GM12878 (cell line): ENCODE results near the gene NMNAT3. TPM values are rescaled to one million over a fixed set of nuclear protein-coding genes. Genes with fewer than 3 reads are reported as not detected.

Experiments used
- ATAC-seq: fragments of 200-7000 bp; cut with Tn5 transposase; 3 replicates; pipeline ENCODE4 v1.9.1; 2020; ENCODE audit warnings: mild to moderate bottlenecking, moderate library complexity
- BruUV-seq: library from RNA; stranded (reverse); fragments of 400-500 nt; replicated peaks from 2 replicates; lab custom pipeline; 2021; lab: Mats Ljungman, UMichigan
- CTCF ChIA-PET: fragments of 300-600 bp; sonication (Branson Sonifier 250); formaldehyde crosslinking; extraction: SDS; loops from one replicate; lab custom pipeline; 2021; ENCODE audit warnings: inconsistent platforms; lab: Yijun Ruan, JAX
- POLR2A ChIA-PET: fragments of 350-600 bp; formaldehyde crosslinking; extraction: SDS; loops from one replicate; lab custom pipeline; 2021; ENCODE audit warnings: inconsistent platforms; lab: Charles Lee
- RAD21 ChIA-PET: fragments of 300-600 bp; sonication (Branson Sonifier 250); formaldehyde crosslinking; loops from one replicate; lab custom pipeline; 2023; ENCODE audit warnings: antibody characterized with exemption; ENCODE audit not compliant: unreplicated experiment; lab: Charles Lee
- SMC1A ChIA-PET: fragments of 300-600 bp; sonication (Branson Sonifier 250); formaldehyde crosslinking; loops from one replicate; lab custom pipeline; 2023; ENCODE audit not compliant: unreplicated experiment, uncharacterized antibody; lab: Charles Lee
- DNase-seq: peaks from one replicate; pipeline ENCODE4 v3.0.0-alpha.2; 2011; ENCODE audit warnings: low read depth, low spot score
- FAIRE-seq: peaks from 3 replicates; lab custom pipeline; 2011; peaks lifted over from hg19 to GRCh38; lab: Jason Lieb, UNC
- H2AFZ ChIP-seq: 2 replicates; pipeline ENCODE4 v1.6.0; 2011; ENCODE audit warnings: low read depth, low read length, control low read depth; ENCODE audit not compliant: control insufficient read depth
- H3K27ac ChIP-seq: 2 replicates; pipeline ENCODE4 v1.5.1; 2011; ENCODE audit warnings: control low read depth; ENCODE audit not compliant: control insufficient read depth, insufficient read depth
- H3K27me3 ChIP-seq, 2 experiments: replicated peaks in 1 of 2; 2 replicates each; pipeline versions ENCODE4 v1.6.0 to v1.6.1; 2011; ENCODE audit warnings: low read length in 1 of 2; ENCODE audit not compliant: control insufficient read depth in 2 of 2, insufficient read depth in 2 of 2
- H3K36me3 ChIP-seq, 2 experiments: 2 replicates each; pipeline ENCODE4 v1.5.1; 2011; ENCODE audit warnings: low read length in 1 of 2; ENCODE audit not compliant: control insufficient read depth in 2 of 2, insufficient read depth in 2 of 2
- H3K4me1 ChIP-seq: 2 replicates; pipeline ENCODE4 v1.6.1; 2011; ENCODE audit warnings: mild to moderate bottlenecking, low read length, moderate library complexity, mixed read lengths; ENCODE audit not compliant: control insufficient read depth, insufficient read depth
- H3K4me2 ChIP-seq: 2 replicates; pipeline ENCODE4 v1.6.0; 2011; ENCODE audit warnings: control low read depth; ENCODE audit not compliant: control insufficient read depth, insufficient read depth
- H3K4me3 ChIP-seq: fragments of 200-600 bp; sonication (generic); 2 replicates; pipeline ENCODE4 v1.5.1; 2016
- H3K79me2 ChIP-seq: 2 replicates; pipeline ENCODE4 v1.6.0; 2011; ENCODE audit warnings: low read length; ENCODE audit not compliant: control insufficient read depth, insufficient read depth
- H3K9ac ChIP-seq: 2 replicates; pipeline ENCODE4 v1.8.0; 2011; ENCODE audit warnings: low read length, control low read depth, mixed read lengths; ENCODE audit not compliant: control insufficient read depth, insufficient read depth
- H3K9me3 ChIP-seq: replicated peaks from 3 replicates; pipeline ENCODE4 v1.5.1; 2011; ENCODE audit warnings: mild to moderate bottlenecking, low read length; ENCODE audit not compliant: control insufficient read depth, insufficient read depth
- H4K20me1 ChIP-seq: 2 replicates; pipeline ENCODE4 v1.6.0; 2011; ENCODE audit not compliant: control insufficient read depth, insufficient read depth
- BRCA1 ChIP-seq: IDR thresholded peaks from 2 replicates; pipeline ENCODE4 v1.6.1; 2011; ENCODE audit warnings: low read depth, low read length, improper control_type of control experiment
- CHD1 ChIP-seq: IDR thresholded peaks from 2 replicates; pipeline ENCODE4 v1.6.1; 2012; ENCODE audit warnings: low read depth, low read length, improper control_type of control experiment
- HSF1 ChIP-seq: fragments of 150-350 bp; IDR thresholded peaks from 2 replicates; pipeline ENCODE4 v1.6.1; 2014; ENCODE audit warnings: mild to moderate bottlenecking, low read depth, low read length
- IKZF1 ChIP-seq: fragments of 450-650 bp; conservative IDR thresholded peaks from 2 replicates; pipeline ENCODE4 v1.6.1; 2017; ENCODE audit warnings: antibody characterized with exemption, mild to moderate bottlenecking
- KAT2A ChIP-seq: conservative IDR thresholded peaks from 2 replicates; pipeline ENCODE4 v1.6.1; 2011; ENCODE audit warnings: low read depth, low read length; ENCODE audit not compliant: control insufficient read depth
- MAX ChIP-seq: IDR thresholded peaks from 2 replicates; pipeline ENCODE4 v1.6.1; 2012; ENCODE audit warnings: low read depth, low read length, improper control_type of control experiment
- MEF2B ChIP-seq: fragments of 450-650 bp; IDR thresholded peaks from 2 replicates; pipeline ENCODE4 v1.6.1; 2018; ENCODE audit warnings: mild to moderate bottlenecking, moderate library complexity; ENCODE audit not compliant: partially characterized antibody, poor library complexity, severe bottlenecking
- MLLT1 ChIP-seq: fragments of 450-650 bp; IDR thresholded peaks from 2 replicates; pipeline ENCODE4 v1.6.1; 2016; ENCODE audit warnings: mild to moderate bottlenecking
- NR2C1 ChIP-seq: fragments of 450-650 bp; IDR thresholded peaks from 2 replicates; pipeline ENCODE4 v1.6.1; 2017; ENCODE audit warnings: antibody characterized with exemption, mild to moderate bottlenecking, moderate library complexity
- NR2C2 ChIP-seq: IDR thresholded peaks from 2 replicates; pipeline ENCODE4 v1.6.1; 2011; ENCODE audit warnings: borderline replicate concordance, low read depth; ENCODE audit not compliant: control insufficient read depth, insufficient read length
- PAX5 ChIP-seq: IDR thresholded peaks from 2 replicates; pipeline ENCODE4 v1.6.1; 2011; ENCODE audit warnings: low read depth, low read length, borderline replicate concordance
- RELA ChIP-seq: fragments of 450-650 bp; IDR thresholded peaks from 2 replicates; pipeline ENCODE4 v1.8.0; 2014; ENCODE audit warnings: borderline replicate concordance; ENCODE audit not compliant: partially characterized antibody
- RFX5 ChIP-seq: IDR thresholded peaks from 2 replicates; pipeline ENCODE4 v1.6.1; 2011; ENCODE audit warnings: low read depth, low read length, improper control_type of control experiment
- ZBED1 ChIP-seq: IDR thresholded peaks from 2 replicates; pipeline ENCODE4 v1.6.1; 2016; ENCODE audit warnings: borderline replicate concordance
- WGBS: methylation state at CpG from one replicate; pipeline ENCODE4 v1.1.6; 2016; ENCODE audit warnings: low lambda C conversion rate; ENCODE audit not compliant: insufficient replicate concordance, insufficient coverage; ENCODE audit errors: missing lambda C conversion rate; 5-methylcytosine and 5-hydroxymethylcytosine counted together
- in situ Hi-C: fragments of 300-500 bp; cut with MboI; formaldehyde crosslinking; loops from 9 replicates; pipeline ENCODE4 v1.14.3; 2018; ENCODE audit warnings: mixed read lengths
- intact Hi-C: fragments of 100-400 bp; cut with micrococcal nuclease; formaldehyde crosslinking; loops from one replicate; pipeline ENCODE4 v1.14.2; 2022; ENCODE audit not compliant: unreplicated experiment
- polyA plus RNA-seq, 11 experiments: library from polyadenylated mRNA; depleted of rRNA in 4 of 11; unstranded in 6 of 11; stranded (reverse) in 5 of 11; fragments of >200 nt; fragmentation: Nextera tagmentation in 4 of 11; fragmentation: Illumina TruSeq in 1 of 11; extraction: Ambion mirVana in 4 of 11; extraction: Trizol in 1 of 11; gene quantifications; 1 replicate in 1 of 11; 2 replicates in 10 of 11; pipeline versions ENCODE4 v1.2.1 to v1.2.3, GENCODE V29; 2011 to 2016; ENCODE audit warnings: inconsistent platforms in 2 of 11, missing spikeins in 2 of 11, low read depth in 1 of 11
- total RNA-seq, 4 experiments: library from RNA; depleted of rRNA in 3 of 4; stranded (reverse); fragments of >200 nt in 3 of 4; fragmentation: Illumina TruSeq in 1 of 4; extraction: Trizol in 1 of 4; gene quantifications; 2 replicates each; pipeline versions ENCODE4 v1.2.1 to v1.2.3, GENCODE V29; 2013 to 2021
- TF ChIP-seq, protein P1 (sequence below): fragments of 450-650 bp; IDR thresholded peaks from 2 replicates; pipeline ENCODE4 v1.6.1; 2017; ENCODE audit warnings: mild to moderate bottlenecking, low read depth, inconsistent platforms; ENCODE audit not compliant: poor library complexity, severe bottlenecking
- TF ChIP-seq, protein P2 (sequence below): fragments of 450-650 bp; IDR thresholded peaks from 2 replicates; pipeline ENCODE4 v1.6.1; 2017; ENCODE audit warnings: mild to moderate bottlenecking, moderate library complexity

NMNAT3 gene
- total and polyA plus RNA-seq, 10 of the 15 experiments (the other 5 are each of a cell fraction or from before 2014, with no cell fraction given): under 0.01 to 0.92 (median 0.08) TPM; not detected in 4

- ChIA-PET SMC1A (no interaction called here), POLR2A (no interaction called here), CTCF (no interaction called here), RAD21 (no interaction called here)
- Histone ChIP-seq H3K36me3 (no peaks in the 10 kb centered on the region), H3K9ac (no peak overlapping the region), H3K27me3 (no peaks in the 10 kb centered on the region), H3K79me2 (no peaks in the 10 kb centered on the region), H3K4me3 (no peak overlapping the region), H2AFZ (no peak overlapping the region), H3K9me3 (no peaks in the 10 kb centered on the region), H3K4me2 (no peak overlapping the region), H3K4me1 (no peaks in the 10 kb centered on the region), H4K20me1 (no peaks in the 10 kb centered on the region), H3K27ac (no peak overlapping the region)
- no TSS peak for BruUV-seq
- WGBS: 47% methylated on average over 4 of the region's 4 CpGs
- DNase-seq (no peak), ATAC-seq (no peak), FAIRE-seq (no peak)
- in situ Hi-C loops (no loop called here), intact Hi-C loops (no loop called here)
- TF ChIP-seq NR2C1: no peak
- TF ChIP-seq MEF2B: no peak
- no peak for TF ChIP-seq MLLT1
- no peak for TF ChIP-seq HSF1
- no peak for TF ChIP-seq KAT2A
- TF ChIP-seq, protein P1, sequence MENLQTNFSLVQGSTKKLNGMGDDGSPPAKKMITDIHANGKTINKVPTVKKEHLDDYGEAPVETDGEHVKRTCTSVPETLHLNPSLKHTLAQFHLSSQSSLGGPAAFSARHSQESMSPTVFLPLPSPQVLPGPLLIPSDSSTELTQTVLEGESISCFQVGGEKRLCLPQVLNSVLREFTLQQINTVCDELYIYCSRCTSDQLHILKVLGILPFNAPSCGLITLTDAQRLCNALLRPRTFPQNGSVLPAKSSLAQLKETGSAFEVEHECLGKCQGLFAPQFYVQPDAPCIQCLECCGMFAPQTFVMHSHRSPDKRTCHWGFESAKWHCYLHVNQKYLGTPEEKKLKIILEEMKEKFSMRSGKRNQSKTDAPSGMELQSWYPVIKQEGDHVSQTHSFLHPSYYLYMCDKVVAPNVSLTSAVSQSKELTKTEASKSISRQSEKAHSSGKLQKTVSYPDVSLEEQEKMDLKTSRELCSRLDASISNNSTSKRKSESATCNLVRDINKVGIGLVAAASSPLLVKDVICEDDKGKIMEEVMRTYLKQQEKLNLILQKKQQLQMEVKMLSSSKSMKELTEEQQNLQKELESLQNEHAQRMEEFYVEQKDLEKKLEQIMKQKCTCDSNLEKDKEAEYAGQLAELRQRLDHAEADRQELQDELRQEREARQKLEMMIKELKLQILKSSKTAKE: no peak
- no peak for TF ChIP-seq CHD1
- no peak for TF ChIP-seq BRCA1
- no peak for TF ChIP-seq IKZF1
- no peak for TF ChIP-seq ZBED1
- TF ChIP-seq NR2C2: no peak
- TF ChIP-seq PAX5: no peak
- no peak for TF ChIP-seq RELA
- no peak for TF ChIP-seq MAX
- TF ChIP-seq RFX5: no peak
- TF ChIP-seq, protein P2, sequence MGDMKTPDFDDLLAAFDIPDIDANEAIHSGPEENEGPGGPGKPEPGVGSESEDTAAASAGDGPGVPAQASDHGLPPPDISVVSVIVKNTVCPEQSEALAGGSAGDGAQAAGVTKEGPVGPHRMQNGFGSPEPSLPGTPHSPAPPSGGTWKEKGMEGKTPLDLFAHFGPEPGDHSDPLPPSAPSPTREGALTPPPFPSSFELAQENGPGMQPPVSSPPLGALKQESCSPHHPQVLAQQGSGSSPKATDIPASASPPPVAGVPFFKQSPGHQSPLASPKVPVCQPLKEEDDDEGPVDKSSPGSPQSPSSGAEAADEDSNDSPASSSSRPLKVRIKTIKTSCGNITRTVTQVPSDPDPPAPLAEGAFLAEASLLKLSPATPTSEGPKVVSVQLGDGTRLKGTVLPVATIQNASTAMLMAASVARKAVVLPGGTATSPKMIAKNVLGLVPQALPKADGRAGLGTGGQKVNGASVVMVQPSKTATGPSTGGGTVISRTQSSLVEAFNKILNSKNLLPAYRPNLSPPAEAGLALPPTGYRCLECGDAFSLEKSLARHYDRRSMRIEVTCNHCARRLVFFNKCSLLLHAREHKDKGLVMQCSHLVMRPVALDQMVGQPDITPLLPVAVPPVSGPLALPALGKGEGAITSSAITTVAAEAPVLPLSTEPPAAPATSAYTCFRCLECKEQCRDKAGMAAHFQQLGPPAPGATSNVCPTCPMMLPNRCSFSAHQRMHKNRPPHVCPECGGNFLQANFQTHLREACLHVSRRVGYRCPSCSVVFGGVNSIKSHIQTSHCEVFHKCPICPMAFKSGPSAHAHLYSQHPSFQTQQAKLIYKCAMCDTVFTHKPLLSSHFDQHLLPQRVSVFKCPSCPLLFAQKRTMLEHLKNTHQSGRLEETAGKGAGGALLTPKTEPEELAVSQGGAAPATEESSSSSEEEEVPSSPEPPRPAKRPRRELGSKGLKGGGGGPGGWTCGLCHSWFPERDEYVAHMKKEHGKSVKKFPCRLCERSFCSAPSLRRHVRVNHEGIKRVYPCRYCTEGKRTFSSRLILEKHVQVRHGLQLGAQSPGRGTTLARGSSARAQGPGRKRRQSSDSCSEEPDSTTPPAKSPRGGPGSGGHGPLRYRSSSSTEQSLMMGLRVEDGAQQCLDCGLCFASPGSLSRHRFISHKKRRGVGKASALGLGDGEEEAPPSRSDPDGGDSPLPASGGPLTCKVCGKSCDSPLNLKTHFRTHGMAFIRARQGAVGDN: no peak
Observed at GRCh38 chr3:139646512-139646911, 31.3 kb downstream of the NMNAT3 start.
